ENCODE measurements around the gene MAGEB1. TPM values are rescaled to one million over a fixed set of nuclear protein-coding genes. Genes with fewer than 3 reads are reported as not detected.

Gene MAGEB1
- total and polyA plus RNA-seq, 10 donors = not detected

DNA sequence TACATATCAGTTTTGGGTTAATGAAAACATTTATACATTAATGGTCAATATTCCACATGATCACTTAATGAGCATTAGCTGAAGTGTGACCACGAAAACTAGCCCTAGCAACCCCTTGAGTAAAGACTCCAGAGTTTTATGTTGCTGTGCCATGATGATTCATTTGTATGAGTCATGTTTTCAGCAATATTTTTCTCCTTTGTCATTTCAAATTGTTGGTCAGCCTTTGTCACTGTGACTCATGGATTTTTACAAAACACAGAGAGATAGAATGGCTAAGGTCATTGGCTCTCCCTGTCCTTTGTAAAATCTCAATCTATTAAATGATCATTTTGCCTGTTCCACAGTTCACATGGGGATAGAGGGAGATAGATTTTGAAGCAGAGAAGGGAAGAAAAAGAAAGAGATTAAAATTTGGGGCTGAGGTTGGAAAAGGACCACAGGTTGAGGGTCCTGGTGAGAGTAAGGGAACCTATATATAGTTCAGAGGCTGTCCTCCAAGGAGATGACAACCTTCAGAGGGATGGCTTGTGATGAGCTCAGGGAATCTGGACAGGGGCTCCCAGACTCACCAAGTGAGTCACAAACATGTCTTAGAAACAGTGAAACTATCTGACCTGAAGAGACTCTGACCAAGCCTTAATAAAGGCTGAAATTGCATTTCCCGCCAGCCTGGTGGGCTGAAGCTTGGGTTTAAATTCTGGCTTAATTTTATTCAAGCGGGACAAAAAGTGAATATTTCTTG, 36.7 kb downstream of the MAGEB1 start:
- intact Hi-C loops (cut with DNase I; ENCODE audit: low total_unique reads) = no loop called here
- Histone ChIP-seq H3K27ac (no peak overlapping the region), H3K27me3 (replicated peaks in 1 of 7) (no peaks in the 10 kb centered on the region), H3K4me1 (no peaks in the 10 kb centered on the region), H3K9me3 (no peaks in the 10 kb centered on the region), H3K36me3 (no peaks in the 10 kb centered on the region), H3K4me3 (no peak overlapping the region)
- WGBS, 5 donors = 57 to 85% (median 61%) methylated on average over 3 of the region's 3 CpGs
- TF ChIP-seq POLR2A (IDR thresholded peaks at IDR 0.05) (no peak), POLR2AphosphoS5 (IDR thresholded peaks at IDR 0.05) (no peak)
- TF ChIP-seq, protein P1, sequence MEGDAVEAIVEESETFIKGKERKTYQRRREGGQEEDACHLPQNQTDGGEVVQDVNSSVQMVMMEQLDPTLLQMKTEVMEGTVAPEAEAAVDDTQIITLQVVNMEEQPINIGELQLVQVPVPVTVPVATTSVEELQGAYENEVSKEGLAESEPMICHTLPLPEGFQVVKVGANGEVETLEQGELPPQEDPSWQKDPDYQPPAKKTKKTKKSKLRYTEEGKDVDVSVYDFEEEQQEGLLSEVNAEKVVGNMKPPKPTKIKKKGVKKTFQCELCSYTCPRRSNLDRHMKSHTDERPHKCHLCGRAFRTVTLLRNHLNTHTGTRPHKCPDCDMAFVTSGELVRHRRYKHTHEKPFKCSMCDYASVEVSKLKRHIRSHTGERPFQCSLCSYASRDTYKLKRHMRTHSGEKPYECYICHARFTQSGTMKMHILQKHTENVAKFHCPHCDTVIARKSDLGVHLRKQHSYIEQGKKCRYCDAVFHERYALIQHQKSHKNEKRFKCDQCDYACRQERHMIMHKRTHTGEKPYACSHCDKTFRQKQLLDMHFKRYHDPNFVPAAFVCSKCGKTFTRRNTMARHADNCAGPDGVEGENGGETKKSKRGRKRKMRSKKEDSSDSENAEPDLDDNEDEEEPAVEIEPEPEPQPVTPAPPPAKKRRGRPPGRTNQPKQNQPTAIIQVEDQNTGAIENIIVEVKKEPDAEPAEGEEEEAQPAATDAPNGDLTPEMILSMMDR (IDR thresholded peaks at IDR 0.05 in 8 of 11, conservative IDR thresholded peaks at IDR 0.05 in 3 of 11) = no peak
- no peak for DNase-seq

DNA sequence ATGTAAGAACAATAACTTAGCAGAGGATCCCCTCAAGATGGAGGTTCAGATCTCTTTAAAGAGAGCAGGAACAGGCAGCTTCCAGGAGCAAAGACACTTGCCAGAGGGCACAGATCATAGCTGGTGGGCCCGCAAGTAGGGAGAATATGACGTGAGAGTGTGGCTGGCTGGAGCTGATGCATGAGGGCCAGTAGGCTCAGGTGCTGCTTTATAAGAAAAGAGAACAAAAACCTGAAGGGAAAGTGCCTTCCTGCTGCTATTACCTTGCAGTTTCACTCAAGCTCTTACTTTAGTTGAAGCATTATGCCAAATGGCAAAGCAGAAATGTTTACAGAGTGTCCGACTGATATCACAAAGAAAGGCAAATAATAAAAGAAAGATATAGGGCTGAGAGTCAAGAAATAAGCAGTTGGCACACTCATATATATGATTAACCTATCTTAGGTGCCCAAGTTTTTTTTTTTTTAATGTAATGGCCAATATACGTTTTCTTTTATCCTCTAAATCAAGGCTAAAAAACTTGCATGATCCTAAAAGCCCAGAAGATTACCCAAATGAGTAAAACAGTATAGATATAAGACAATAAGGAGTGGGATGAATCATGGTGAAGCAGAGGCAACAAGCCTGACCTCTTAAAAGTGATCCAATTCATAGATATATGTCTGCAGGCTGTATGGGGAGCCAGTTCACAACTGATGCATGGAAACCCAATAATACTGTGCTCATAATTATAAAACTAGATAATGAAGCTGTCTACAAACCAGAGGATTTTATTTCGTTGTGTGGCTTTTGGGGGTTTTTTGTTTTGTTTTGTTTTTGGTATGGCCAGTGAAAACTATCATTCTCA, 49.7 kb downstream of the MAGEB1 start:
- peaks cover 0 to 8% (median 0%) of the 10 kb centered on the region in 7 donors for H3K27me3 ChIP-seq (replicated peaks in 1 of 7)
- TF ChIP-seq POLR2AphosphoS5 (IDR thresholded peaks at IDR 0.05) (no peak), POLR2A (IDR thresholded peaks at IDR 0.05) (no peak)
- TF ChIP-seq, protein P1 (IDR thresholded peaks at IDR 0.05 in 8 of 11, conservative IDR thresholded peaks at IDR 0.05 in 3 of 11) = no peak
- H3K4me3 ChIP-seq = no peak overlapping the region
- intact Hi-C loops (cut with DNase I; ENCODE audit: low total_unique reads) = no loop called here
- no peaks in the 10 kb centered on the region for H3K36me3 ChIP-seq
- no peak for DNase-seq
- WGBS, 5 donors = 56 to 84% (median 73%) methylated on average over 5 of the region's 5 CpGs
- H3K4me1 ChIP-seq = no peaks in the 10 kb centered on the region
- no peaks in the 10 kb centered on the region for H3K9me3 ChIP-seq
- H3K27ac ChIP-seq = no peak overlapping the region

DNA sequence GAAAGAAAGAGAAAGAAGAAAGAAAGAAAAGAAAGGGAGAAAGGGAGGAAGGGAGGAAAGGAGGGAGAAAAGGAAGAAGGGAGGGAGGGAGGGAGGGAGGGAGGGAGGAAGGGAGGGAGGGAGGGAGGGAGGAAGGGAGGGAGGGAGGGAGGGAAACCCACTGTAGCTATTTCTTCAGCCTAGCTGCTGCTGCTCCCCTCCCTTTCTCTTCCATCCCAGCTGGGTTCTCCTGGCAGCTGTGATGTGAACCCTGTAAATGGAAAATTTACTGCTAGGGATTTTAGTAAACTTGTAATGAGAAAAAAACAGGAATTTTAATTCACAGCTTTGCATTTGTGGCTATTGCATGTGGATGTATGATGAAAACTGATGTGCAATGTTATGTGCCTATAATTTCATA, 54.3 kb downstream of the MAGEB1 start:
- no peak for DNase-seq
- H3K9me3 ChIP-seq = no peaks in the 10 kb centered on the region
- H3K4me3 ChIP-seq = no peak overlapping the region
- TF ChIP-seq POLR2AphosphoS5 (IDR thresholded peaks at IDR 0.05) (no peak), POLR2A (IDR thresholded peaks at IDR 0.05) (no peak)
- TF ChIP-seq, protein P1 (IDR thresholded peaks at IDR 0.05 in 8 of 11, conservative IDR thresholded peaks at IDR 0.05 in 3 of 11) = no peak
- no peaks in the 10 kb centered on the region for H3K4me1 ChIP-seq
- H3K36me3 ChIP-seq = no peaks in the 10 kb centered on the region
- intact Hi-C loops (cut with DNase I; ENCODE audit: low total_unique reads) = no loop called here
- no peak overlapping the region for H3K27ac ChIP-seq
- H3K27me3 ChIP-seq (replicated peaks in 1 of 7) = peaks cover 0 to 8% (median 0%) of the 10 kb centered on the region in 7 donors

Other genes starting within 250 kb of the MAGEB1 start
- not detected for gene MAGEB2, start 31.6 kb upstream of the MAGEB1 start, total RNA-seq
- gene MAGEB2, start 31.6 kb upstream of the MAGEB1 start, polyA plus RNA-seq = not detected
- gene MAGEB3, start 16.5 kb upstream of the MAGEB1 start, total RNA-seq = not detected
- under 1 TPM in 1 of 3 donors, not detected in 2; 0.02 TPM for gene MAGEB3, start 16.5 kb upstream of the MAGEB1 start, polyA plus RNA-seq
- not detected for gene MAGEB4, start 5.1 kb upstream of the MAGEB1 start, total RNA-seq
- not detected for gene MAGEB4, start 5.1 kb upstream of the MAGEB1 start, polyA plus RNA-seq
- not detected for gene NR0B1, start 62.2 kb downstream of the MAGEB1 start, total RNA-seq
- gene NR0B1, start 62.2 kb downstream of the MAGEB1 start, polyA plus RNA-seq = not detected

Data from spleen (tissue), 11 donors.